Measurements from ENCODE around the gene BCL2L1.

DNA sequence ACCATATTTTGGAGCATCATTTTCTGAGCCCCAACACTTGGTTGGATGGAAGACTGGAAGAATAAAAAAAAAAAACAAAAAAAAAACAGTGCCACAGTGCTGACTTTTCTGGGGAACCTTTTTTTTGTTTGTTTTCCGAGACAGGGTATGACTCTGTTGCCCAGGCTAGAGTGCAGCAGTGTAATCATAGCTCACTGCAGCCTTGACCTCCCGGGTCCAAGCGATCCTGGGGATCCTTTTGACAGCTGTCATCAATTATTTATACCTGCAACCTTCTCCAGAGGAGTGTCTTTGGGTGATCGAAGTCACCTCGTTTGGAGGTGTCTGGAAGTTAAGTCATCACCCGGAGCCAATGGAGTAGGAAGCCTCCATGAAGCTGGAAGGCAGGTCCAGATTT lies 8.7 kb upstream of the BCL2L1 start:
- TF ChIP-seq GATA2 (IDR thresholded peaks at IDR 0.05; ENCODE audit: low read depth, low read length) (no peak), GATA3 (IDR thresholded peaks at IDR 0.05; ENCODE audit: low read depth, low read length) (no peak)
